GM20000 (cell line): ENCODE measurements around the gene THPO.

Experiments
- DNase-seq: peaks from one replicate; pipeline ENCODE4 v3.0.0; 2012; ENCODE audit warnings: low spot score
- TF ChIP-seq, protein P1 (sequence below): IDR thresholded peaks from 2 replicates; pipeline ENCODE4 v1.5.1; 2012; ENCODE audit warnings: mild to moderate bottlenecking, control low read depth; ENCODE audit errors: extremely low read depth, missing control alignments

Gene THPO

DNA sequence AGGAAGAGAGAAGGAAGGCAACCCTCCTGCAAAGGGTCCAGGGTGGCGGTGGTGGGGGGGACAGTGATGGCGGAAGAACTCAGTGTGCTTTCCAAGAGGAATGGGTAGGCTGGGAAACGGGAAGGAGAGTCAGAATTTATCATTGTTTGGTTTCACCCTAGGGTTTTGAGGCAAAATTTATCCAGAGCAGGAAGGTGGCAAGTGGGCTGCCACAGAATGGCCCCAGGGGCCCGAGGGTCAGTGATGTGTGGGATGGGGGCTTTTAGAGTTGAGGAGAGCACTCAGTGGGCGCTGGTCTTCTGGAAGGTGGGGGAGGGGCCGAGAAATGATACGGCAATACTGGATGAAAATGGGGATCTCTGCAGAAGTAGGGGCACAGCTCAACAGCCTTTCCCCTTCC, 40.0 kb downstream of the THPO start:
- TF ChIP-seq, protein P1, sequence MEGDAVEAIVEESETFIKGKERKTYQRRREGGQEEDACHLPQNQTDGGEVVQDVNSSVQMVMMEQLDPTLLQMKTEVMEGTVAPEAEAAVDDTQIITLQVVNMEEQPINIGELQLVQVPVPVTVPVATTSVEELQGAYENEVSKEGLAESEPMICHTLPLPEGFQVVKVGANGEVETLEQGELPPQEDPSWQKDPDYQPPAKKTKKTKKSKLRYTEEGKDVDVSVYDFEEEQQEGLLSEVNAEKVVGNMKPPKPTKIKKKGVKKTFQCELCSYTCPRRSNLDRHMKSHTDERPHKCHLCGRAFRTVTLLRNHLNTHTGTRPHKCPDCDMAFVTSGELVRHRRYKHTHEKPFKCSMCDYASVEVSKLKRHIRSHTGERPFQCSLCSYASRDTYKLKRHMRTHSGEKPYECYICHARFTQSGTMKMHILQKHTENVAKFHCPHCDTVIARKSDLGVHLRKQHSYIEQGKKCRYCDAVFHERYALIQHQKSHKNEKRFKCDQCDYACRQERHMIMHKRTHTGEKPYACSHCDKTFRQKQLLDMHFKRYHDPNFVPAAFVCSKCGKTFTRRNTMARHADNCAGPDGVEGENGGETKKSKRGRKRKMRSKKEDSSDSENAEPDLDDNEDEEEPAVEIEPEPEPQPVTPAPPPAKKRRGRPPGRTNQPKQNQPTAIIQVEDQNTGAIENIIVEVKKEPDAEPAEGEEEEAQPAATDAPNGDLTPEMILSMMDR = no peak
- no peak for DNase-seq

- TF ChIP-seq, protein P1 = no peak
Observed at GRCh38 chr3:184337399-184337714, 40.6 kb downstream of the THPO start, which contains the start of gene FAM131A. Gene FAM131A, plus strand, starts transcription at chr3:184337600. Its CDS starts 31 bp downstream, at chr3:184337631.

GRCh38 chr3:184336547-184337398, 41.2 kb downstream of the THPO start:
- TF ChIP-seq, protein P1 = no peak

More at GRCh38 chr3:184337399-184337714, 40.6 kb downstream of the THPO start, which contains the start of gene FAM131A:
- DNase-seq = no peak

GRCh38 chr3:184335661-184336546, 42.1 kb downstream of the THPO start:
- TF ChIP-seq, protein P1 = no peak
- DNase-seq = peak; percentile 94

More at GRCh38 chr3:184336547-184337398, 41.2 kb downstream of the THPO start:
- DNase-seq = peak; percentile 73

GRCh38 chr3:184335291-184335660, 42.7 kb downstream of the THPO start:
- TF ChIP-seq, protein P1 = no peak
- DNase-seq = no peak

DNA sequence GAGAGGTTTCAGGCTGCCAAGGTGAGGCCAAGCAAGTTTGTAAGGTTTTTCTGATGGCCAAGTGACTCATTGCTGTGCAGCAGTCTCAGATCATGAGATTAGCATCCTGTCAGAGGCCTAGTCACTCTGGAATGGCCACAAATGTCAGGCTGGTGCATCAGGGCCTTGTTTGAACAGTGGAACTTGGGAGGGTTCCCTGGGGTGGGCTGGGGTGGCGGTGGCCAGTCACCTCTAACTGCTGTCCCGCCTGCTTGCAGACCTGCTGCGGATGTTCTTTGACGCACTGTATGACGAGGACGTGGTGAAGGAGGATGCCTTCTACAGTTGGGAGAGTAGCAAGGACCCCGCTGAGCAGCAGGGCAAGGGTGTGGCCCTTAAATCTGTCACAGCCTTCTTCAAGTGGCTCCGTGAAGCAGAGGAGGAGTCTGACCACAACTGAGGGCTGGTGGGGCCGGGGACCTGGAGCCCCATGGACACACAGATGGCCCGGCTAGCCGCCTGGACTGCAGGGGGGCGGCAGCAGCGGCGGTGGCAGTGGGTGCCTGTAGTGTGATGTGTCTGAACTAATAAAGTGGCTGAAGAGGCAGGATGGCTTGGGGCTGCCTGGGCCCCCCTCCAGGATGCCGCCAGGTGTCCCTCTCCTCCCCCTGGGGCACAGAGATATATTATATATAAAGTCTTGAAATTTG, 43.4 kb downstream of the THPO start:
- DNase-seq = no peak
- TF ChIP-seq, protein P1 = no peak
